Raji (cell line): ENCODE results near the gene MAML3.

Experiments
- POLR2A ChIP-seq: IDR thresholded peaks from 2 replicates; pipeline ENCODE4 v1.6.1; 2011; ENCODE audit warnings: low read depth, low read length, control low read depth; ENCODE audit not compliant: insufficient read depth

The MAML3 gene

DNA sequence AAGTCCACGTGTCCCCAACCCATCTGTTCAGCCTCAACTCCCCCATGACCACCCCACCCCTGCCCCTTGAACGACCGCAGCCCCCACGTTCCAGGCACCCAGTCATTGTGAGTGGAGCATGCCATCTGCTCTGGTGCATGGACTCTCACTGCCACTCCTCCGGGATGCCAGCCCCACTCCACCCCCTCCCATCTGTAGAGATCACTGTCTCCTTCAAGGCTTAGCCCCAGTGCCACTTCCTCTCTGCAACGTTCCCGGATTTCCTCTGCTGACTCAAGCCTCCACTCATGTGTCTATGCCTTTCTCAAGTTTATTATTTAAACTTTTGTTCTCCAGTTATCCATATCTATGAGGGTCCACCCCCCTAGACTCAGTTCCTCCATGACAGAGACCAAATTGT is 54.0 kb downstream of the MAML3 start:
- no peak for TF ChIP-seq POLR2A

DNA sequence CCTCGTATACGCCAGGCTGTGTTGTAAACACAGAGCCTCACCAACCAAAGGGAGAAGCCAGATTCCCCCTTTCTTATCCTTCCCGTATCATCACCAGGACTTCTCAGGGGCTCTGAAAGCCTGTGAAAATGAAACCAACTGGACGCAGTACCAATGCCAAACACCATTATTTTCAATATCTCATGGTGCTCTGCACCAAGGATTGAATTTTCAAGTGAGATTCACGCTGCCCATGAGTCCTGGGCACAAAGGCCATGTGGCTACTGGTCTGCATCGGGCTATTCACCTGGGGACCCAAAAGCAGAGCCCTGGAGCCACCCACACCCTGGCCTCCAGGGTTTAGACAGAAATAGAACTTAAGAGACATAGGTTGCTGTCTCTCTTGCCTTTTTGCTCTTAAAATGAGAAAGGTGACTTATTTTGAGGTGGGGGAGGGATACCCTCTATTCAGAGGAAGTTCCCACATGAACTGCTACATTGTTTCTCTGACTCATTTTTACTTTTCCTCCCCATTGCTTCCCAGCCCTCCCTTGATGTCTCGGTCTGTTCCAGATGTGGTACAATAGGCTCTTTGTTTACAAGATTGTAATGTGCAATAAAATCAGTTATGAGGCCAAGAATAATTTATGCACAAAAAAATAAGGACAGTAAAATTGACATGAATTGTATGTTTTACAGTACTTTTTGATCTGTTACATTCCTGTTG is 55.4 kb downstream of the MAML3 start:
- no peak for TF ChIP-seq POLR2A

DNA sequence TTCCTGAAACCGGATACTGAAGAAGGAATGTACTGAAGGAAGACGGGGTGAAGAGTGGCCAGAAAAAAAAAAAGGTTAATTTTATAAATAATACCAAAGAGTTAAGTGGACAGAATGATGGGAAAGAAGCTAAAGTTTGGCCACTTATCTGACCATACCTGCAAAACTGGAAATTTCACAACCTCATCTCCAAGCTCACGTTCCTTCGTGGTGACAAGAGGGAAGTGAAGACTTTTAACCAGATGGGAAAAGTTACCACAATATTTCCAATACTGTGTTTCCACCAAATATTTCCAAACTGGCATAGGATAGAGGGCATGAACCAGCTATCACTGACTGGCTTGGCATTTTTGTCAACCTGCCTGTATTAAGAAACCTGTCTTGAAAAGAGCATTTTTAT is 56.4 kb downstream of the MAML3 start:
- TF ChIP-seq POLR2A = no peak

DNA sequence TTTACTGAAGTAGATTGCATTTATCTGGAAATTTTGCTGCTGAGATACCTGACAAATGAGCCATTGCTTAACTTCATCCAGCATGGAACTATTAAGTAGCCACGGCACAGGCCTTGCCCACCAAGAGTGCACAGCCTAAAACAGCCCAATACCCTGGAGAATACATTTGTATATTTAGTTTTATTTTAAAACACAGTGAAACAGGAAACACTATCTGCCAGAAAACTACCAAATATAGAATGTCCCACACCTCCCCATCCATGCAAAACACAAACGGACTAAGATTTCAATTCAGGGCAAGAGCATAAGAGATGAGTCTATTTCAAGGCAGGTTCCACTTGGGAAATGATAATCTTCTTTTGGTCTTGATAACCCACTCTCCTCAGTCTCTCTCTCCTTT is 57.1 kb downstream of the MAML3 start:
- TF ChIP-seq POLR2A = no peak

DNA sequence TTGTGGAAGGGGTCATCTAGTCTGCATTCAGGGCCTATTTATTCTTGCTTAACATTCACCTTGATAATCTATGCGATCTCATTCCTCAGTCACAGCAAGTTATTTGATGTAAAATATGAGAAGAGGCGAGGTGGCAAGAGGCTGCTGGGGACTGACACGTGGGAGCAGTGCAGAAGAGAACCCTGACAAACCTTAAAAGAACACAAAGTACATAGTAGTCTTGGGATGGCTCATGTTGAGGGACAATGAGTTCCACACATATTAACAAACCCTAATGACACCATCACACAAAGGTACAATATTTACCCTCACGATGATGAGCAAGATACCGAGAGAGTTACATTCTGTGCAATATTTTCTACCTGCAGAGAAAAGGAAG is 57.5 kb downstream of the MAML3 start:
- no peak for TF ChIP-seq POLR2A

DNA sequence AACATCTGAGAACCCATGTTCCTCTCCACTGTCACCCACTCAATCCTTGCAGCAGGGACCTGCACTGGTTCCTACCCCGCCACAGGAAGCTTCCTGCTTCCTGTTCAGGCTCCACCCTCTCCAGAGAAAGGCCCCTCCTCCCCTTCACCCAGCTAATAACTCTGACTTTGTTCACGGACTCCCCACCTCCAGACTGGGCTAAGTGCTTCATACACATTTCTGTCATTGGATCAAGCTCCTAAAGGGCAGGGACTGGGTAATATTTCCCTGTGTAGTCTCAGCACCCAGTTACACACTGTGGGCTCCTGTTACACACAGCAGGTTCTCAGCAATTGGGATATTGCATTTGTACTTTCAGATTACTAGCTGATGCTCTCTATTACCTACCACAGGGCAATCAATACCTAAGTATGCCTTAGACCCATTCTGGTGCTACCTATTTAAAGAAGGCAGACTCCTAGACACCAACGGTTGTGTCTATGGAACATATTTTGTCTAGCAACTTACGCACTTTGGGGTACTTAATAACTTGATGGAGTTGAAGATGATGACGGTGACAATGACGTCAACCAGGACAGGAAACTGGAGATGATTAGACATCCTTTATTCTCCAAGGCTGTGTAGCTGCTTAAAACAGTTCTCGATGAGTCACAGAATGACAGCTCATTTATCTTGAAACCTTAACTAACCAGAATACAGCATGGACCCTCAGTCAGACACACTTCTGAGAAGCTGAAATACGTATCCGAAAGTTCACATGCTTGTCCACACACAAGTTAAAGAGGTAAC is 58.1 kb downstream of the MAML3 start:
- TF ChIP-seq POLR2A = no peak

DNA sequence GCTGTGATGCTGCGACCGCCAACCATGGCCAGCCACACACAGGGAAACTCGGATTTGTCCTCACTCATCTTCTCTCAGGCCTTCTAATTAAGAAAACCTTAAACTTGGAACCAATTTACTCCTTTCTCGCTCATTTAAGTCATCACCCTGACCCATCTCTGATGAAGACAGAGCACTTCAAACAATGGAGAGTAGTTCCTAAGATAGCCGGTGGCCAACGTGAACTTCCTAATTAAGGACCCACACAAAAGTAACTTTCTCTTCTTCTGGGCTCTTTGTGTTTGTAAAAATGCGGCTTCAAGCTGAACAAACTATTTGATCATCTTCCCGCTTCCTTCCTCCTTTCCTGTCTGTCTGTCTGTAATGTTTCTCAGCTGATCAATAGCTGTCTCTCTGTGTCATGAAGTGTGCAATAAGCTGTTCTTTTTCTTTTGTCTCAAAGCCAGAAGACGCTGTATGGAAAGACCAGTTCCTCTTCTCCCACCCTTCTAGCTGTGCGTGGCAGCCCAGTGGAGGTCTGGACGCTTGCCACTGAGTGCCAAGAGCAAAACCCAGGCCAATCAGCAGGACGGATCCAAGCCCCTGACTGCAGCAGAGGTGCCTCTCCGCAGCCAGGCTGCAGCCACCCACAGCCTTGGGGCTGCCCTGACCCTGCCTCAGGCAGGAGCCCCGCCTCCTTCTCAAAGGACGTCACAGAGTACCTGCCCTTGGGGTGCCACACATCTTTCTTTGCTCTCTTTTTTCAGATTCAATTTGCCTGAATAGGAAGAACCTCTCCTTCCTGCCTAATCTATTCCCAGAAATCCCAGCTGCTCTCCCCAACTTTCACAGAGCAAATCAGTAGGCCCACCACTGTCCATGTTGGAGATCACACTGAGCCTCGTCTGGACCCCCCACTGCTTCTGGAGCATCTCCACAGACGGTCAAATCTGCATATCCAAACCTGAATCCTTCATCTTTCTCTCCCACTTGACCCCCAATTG is 59.3 kb downstream of the MAML3 start:
- no peak for TF ChIP-seq POLR2A

DNA sequence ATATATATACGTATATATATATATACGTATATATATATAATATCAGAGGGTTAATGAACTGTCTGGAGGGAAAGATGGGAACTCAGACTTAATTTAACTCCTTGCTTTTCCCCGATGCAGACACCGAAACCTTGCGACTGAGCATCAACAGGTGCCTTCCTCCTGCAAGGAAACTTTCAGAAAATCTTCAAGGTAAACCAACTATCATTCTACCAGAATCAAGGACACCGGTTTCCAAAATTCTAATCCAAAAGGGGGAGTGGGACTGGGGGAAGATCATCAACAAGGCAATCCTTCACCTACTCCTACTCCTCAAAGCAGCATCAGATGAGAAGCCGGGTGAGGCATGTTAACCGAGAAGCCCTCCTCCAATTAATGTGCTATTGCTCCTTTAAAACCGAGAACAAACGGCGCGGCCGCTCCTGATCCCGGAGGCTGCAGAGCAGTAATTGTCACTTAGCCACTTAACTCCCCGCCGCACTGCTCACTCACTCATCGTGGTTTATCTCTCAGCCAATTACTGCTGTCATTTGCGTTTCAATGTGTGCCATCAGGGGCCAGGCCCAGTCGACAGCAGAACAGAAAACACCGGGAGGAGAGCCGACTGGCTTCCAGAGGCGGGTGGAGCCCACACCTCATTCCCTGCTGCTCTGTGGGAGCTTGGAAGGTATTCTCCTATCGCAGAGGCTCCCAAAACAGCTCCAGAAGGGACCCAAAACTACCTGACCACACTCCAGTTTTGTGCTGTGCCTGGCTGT is 61.7 kb downstream of the MAML3 start:
- TF ChIP-seq POLR2A = no peak

DNA sequence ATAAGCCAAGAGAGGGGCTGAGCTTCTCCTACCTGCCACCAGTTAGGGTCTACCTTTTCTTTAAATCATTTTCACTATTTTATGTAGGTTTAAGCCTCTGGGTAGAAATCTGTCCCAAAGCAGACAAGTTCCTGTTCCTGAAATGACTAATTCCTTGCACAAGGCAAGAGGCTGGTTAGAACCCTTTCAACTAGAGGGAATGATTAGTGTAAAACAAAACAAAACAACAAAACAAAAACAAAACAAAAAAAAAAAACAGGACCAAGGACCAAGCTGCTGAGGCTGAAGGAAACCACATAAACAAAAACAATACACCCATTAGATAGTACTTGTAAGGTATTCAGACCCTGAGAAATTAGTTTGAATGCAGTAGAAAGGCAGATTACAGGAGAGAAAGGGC is 62.7 kb downstream of the MAML3 start:
- TF ChIP-seq POLR2A = no peak

DNA sequence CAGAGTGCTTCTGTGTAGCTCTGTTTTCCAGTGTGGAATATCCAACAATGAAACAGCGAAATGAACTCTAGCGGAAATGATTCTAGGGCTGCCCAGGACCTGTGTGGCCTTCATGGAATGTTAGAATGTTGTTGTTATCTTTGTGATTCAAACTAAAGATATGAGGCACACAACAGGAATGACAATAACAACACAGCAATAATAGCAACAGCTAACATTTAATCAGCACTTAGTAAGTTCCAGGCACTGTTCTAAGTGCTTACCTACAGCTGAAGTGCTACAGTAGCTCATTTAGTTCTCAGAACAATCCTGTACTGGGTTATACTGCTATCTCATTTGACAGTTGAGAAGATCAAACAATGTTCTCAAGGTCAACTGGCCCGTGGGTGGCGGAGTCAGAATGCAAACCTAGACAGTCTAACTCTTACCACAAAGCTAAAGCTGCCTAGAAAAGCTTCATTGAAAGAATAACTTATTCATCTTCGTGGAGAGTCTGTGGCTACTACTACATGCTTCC is 63.7 kb downstream of the MAML3 start:
- TF ChIP-seq POLR2A = no peak

DNA sequence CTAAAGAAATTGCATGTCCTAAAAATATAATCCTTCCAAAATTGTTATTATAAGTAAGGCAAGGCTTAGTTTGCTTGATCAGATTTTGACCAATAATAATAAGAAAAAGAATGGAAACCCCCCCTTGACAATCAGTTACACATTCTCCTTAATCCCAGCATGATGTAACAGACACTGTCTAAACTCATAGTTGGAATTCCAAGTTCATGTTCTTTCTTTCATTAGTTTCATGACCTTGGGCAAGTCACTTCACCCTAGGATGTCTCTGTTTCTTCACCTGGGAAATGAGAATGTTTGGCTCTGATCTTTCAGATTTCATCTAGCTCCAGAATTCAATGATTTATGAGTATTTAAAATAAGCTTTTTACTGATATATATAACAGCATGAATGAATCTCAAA is 64.8 kb downstream of the MAML3 start:
- TF ChIP-seq POLR2A = no peak

DNA sequence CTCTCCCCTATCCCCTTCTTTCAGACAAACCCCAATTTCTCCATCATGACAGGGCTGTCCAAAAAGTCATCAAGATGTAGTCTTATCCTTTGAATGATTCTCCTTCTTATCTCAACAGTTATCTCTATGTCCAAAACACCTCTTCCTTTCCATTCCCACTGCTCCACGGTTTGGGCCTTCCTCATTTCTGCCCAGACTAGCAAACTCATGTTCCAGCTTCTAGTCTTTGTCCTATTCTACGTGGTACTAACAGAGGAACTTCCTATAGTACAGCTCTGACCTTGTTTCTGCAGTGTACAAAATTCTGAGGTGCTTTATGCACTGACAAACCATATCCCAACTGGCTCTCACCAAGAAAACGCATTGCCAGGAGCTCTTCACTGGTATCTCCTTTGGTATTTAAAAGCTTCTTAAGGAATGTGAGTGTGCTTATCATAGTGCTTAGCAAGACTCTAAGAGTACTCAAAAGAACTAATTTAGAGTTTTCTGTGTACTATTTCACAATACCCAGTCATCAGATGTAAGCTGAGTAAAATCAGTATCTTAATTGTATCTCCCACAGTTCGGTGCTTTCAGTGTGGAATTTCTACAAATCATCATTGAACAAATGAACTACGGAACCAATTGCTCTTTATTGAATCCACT is 65.5 kb downstream of the MAML3 start:
- no peak for TF ChIP-seq POLR2A

DNA sequence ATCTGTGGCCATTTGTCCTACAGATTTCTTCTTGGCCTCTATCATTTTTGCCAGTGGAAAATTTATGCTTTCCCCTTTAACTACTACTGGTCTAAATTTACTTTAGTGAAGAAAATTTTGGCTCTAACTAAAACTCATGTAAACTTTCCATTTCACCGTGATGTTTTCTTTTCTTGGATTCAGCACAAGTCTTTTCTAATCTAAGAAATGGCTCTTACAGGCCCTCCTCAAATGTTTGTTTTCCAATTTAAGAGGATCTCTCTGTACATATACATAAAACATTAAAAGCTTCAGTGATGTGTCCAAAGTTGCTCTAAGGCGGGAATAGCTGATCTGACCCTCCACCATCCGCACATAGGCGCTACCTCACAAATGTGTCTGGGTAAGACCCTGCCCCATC is 68.1 kb downstream of the MAML3 start:
- no peak for TF ChIP-seq POLR2A

DNA sequence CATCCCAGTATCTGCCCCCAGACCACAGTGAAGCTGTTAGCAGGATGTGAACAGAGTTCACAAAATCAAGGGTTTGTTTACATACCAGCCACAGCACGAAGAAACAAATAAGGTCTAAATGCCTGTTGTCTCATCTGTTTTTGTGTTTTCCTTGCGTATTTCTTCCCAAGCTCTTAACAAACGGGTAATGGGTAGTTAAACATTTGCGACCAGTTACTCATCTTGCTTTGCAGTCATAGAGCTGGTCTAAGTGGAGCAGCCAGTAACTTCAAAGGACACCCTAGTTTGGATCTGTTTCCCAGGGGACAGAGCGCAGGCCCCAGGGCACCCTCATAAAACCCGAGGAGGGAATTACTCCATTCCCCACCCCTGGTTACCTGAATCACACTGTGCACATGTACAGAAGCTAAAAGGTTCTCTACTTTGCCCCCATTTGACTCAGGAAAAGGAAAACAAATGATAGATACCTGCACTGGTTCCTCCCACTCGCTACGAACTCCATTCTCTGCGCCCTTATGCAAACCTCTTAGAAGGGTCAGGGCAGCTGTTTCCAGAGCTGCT is 68.8 kb downstream of the MAML3 start:
- TF ChIP-seq POLR2A = no peak

DNA sequence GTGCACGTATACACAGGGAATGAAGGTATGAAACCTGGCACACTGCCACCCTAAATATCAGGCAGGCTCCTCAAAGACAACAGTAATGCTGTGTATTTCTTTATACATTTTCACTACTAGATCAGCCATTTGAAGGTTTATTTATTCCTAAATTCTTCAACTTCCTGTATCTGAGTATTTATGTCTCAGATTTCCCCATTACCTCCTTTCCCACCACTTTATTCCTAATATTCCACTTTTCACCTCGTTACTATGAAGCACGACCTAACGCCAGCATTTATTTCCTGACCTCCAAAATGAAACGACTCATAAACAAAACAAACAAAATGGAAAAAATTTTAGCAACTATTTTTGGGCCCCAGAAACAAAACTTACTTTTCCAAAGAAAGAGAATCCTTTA is 69.6 kb downstream of the MAML3 start:
- no peak for TF ChIP-seq POLR2A
